H1 (cell line): ENCODE data around the gene MIEF2. TPM values are rescaled to one million over a fixed set of nuclear protein-coding genes. Genes with fewer than 3 reads are reported as not detected.

Experiments
- CTCF ChIA-PET: fragments of 300-600 bp; sonication (Branson Sonifier 250); formaldehyde crosslinking; loops from one replicate; lab custom pipeline; 2021; ENCODE audit not compliant: partially characterized antibody; lab: Charles Lee
- POLR2A ChIA-PET: fragments of 300-600 bp; sonication (Branson Sonifier 250); formaldehyde crosslinking; loops from one replicate; lab custom pipeline; 2021; ENCODE audit warnings: inconsistent platforms; ENCODE audit not compliant: partially characterized antibody; lab: Charles Lee
- DNase-seq, 2 experiments: peaks; one replicate each; pipeline versions ENCODE4 v3.0.0 to v3.0.0-alpha.2; 2010 to 2022; ENCODE audit warnings: low spot score in 2 of 2, low read depth in 1 of 2, mixed read lengths in 1 of 2
- FAIRE-seq: peaks from 2 replicates; lab custom pipeline; 2011; peaks lifted over from hg19 to GRCh38; lab: Jason Lieb, UNC
- H2AFZ ChIP-seq: 2 replicates; pipeline ENCODE4 v1.8.1; 2012; ENCODE audit warnings: low read length, inconsistent platforms
- H2AK5ac ChIP-seq: 2 replicates; pipeline ENCODE4 v1.6.1; 2013; ENCODE audit warnings: low read depth, low read length
- H2BK120ac ChIP-seq: replicated peaks from 2 replicates; pipeline ENCODE3; 2013; ENCODE audit warnings: low read depth, low read length, inconsistent platforms
- H2BK12ac ChIP-seq: 2 replicates; pipeline ENCODE4 v1.6.1; 2013; ENCODE audit warnings: low read depth, low read length
- H2BK15ac ChIP-seq: 2 replicates; pipeline ENCODE4 v1.6.1; 2013; ENCODE audit warnings: low read length
- H2BK20ac ChIP-seq: 2 replicates; pipeline ENCODE4 v1.6.1; 2013; ENCODE audit warnings: low read length
- H2BK5ac ChIP-seq: 2 replicates; pipeline ENCODE4 v1.6.1; 2013; ENCODE audit warnings: low read depth, low read length
- H3K14ac ChIP-seq: 2 replicates; pipeline ENCODE4 v1.6.1; 2013; ENCODE audit warnings: inconsistent platforms; ENCODE audit not compliant: insufficient read length
- H3K18ac ChIP-seq: 2 replicates; pipeline ENCODE4 v1.6.1; 2013; ENCODE audit warnings: low read length; ENCODE audit errors: extremely low read depth
- H3K23ac ChIP-seq: 2 replicates; pipeline ENCODE4 v1.6.1; 2013; ENCODE audit warnings: inconsistent platforms; ENCODE audit not compliant: insufficient read length
- H3K23me2 ChIP-seq: 2 replicates; pipeline ENCODE4 v1.6.1; 2013; ENCODE audit warnings: low read depth, low read length
- H3K27ac ChIP-seq: 2 replicates; pipeline ENCODE4 v1.6.1; 2011; ENCODE audit warnings: low read depth, low read length, inconsistent platforms
- H3K27me3 ChIP-seq, 4 experiments: replicated peaks in 1 of 4; 1 replicate in 1 of 4; 2 replicates in 3 of 4; pipeline versions ENCODE4 v1.6.1 to v1.8.1; 2011 to 2013; ENCODE audit warnings: low read length in 3 of 4, mild to moderate bottlenecking in 3 of 4, inconsistent platforms in 2 of 4, mixed read lengths in 2 of 4, moderate library complexity in 1 of 4; ENCODE audit not compliant: control insufficient read depth in 3 of 4, insufficient read depth in 3 of 4; ENCODE audit errors: extremely low read depth in 1 of 4
- H3K36me3 ChIP-seq, 4 experiments: 2 replicates each; pipeline versions ENCODE4 v1.6.1 to v1.8.1; 2011 to 2013; ENCODE audit warnings: mild to moderate bottlenecking in 4 of 4, low read length in 3 of 4, moderate library complexity in 2 of 4, control low read depth in 1 of 4, inconsistent platforms in 1 of 4; ENCODE audit not compliant: insufficient read depth in 4 of 4, control insufficient read depth in 2 of 4
- H3K4ac ChIP-seq: replicated peaks from 2 replicates; pipeline ENCODE3; 2013; ENCODE audit warnings: low read length, low read depth, mixed read lengths, inconsistent platforms; ENCODE audit not compliant: insufficient read length
- H3K4me1 ChIP-seq, 4 experiments: replicated peaks in 1 of 4; 1 replicate in 1 of 4; 2 replicates in 3 of 4; pipeline versions ENCODE4 v1.6.1 to v1.8.1; 2011 to 2013; ENCODE audit warnings: low read length in 3 of 4, inconsistent platforms in 2 of 4, mixed read lengths in 1 of 4; ENCODE audit not compliant: insufficient read depth in 4 of 4, control insufficient read depth in 3 of 4
- H3K4me2 ChIP-seq, 2 experiments: 2 replicates each; pipeline versions ENCODE4 v1.6.1 to v1.8.1; 2011 to 2013; ENCODE audit warnings: low read depth in 2 of 2, low read length in 2 of 2, control low read depth in 1 of 2, inconsistent platforms in 1 of 2, mild to moderate bottlenecking in 1 of 2; ENCODE audit not compliant: insufficient read depth in 1 of 2
- H3K4me3 ChIP-seq, 4 experiments: fragments of 200-600, 300-600 bp in 1 of 4; sonication (generic), shearing (Covaris generic), sonication (Bioruptor Twin) in 1 of 4; 2 replicates each; pipeline versions ENCODE4 v1.5.1 to v1.8.1; 2011 to 2016; ENCODE audit warnings: low read length in 4 of 4, low read depth in 3 of 4, control low read depth in 2 of 4, inconsistent platforms in 2 of 4, mild to moderate bottlenecking in 2 of 4, mixed read lengths in 1 of 4, moderate library complexity in 1 of 4; ENCODE audit not compliant: insufficient read depth in 2 of 4; ENCODE audit errors: extremely low read depth in 1 of 4
- H3K56ac ChIP-seq: replicated peaks from 2 replicates; pipeline ENCODE3; 2013; ENCODE audit warnings: low read depth, mild to moderate bottlenecking, mixed read lengths, low read length, inconsistent platforms; ENCODE audit not compliant: insufficient read length
- H3K79me1 ChIP-seq: 2 replicates; pipeline ENCODE4 v1.6.1; 2013; ENCODE audit warnings: low read depth, low read length, control low read depth
- H3K79me2 ChIP-seq, 2 experiments: 2 replicates each; pipeline versions ENCODE4 v1.6.1 to v1.8.1; 2012 to 2013; ENCODE audit warnings: low read length in 2 of 2, mild to moderate bottlenecking in 2 of 2, inconsistent platforms in 1 of 2; ENCODE audit not compliant: insufficient read depth in 2 of 2, control insufficient read depth in 1 of 2
- H3K9ac ChIP-seq, 4 experiments: replicated peaks in 1 of 4; 1 replicate in 1 of 4; 2 replicates in 3 of 4; pipeline versions ENCODE4 v1.6.1 to v1.8.1; 2011 to 2013; ENCODE audit warnings: low read depth in 3 of 4, low read length in 3 of 4, control low read depth in 2 of 4, mild to moderate bottlenecking in 2 of 4, moderate library complexity in 2 of 4, inconsistent platforms in 1 of 4; ENCODE audit errors: extremely low read depth in 1 of 4
- H3K9me3 ChIP-seq, 2 experiments: 2 replicates each; pipeline versions ENCODE4 v1.6.1 to v1.8.1; 2012 to 2013; ENCODE audit warnings: mild to moderate bottlenecking in 2 of 2, moderate library complexity in 2 of 2, control low read depth in 1 of 2, inconsistent platforms in 1 of 2, low read depth in 1 of 2, low read length in 1 of 2, mixed read lengths in 1 of 2; ENCODE audit not compliant: insufficient read depth in 2 of 2
- H4K20me1 ChIP-seq, 2 experiments: replicated peaks in 1 of 2; 2 replicates each; pipeline versions ENCODE3 to v1.8.1; 2011 to 2013; ENCODE audit warnings: inconsistent platforms in 2 of 2, low read length in 2 of 2, mild to moderate bottlenecking in 1 of 2; ENCODE audit not compliant: insufficient read depth in 2 of 2, control insufficient read depth in 1 of 2
- H4K5ac ChIP-seq: 2 replicates; pipeline ENCODE4 v1.6.1; 2013; ENCODE audit warnings: low read length, low read depth, mixed read lengths, inconsistent platforms; ENCODE audit not compliant: insufficient read length
- H4K8ac ChIP-seq: 2 replicates; pipeline ENCODE4 v1.8.0; 2013; ENCODE audit warnings: mild to moderate bottlenecking, moderate library complexity, low read length, inconsistent platforms; ENCODE audit not compliant: insufficient read depth; ENCODE audit errors: extremely low read depth
- H4K91ac ChIP-seq: replicated peaks from 2 replicates; pipeline ENCODE3; 2013; ENCODE audit warnings: low read length, mixed read lengths, inconsistent platforms; ENCODE audit not compliant: insufficient read length
- ASH2L ChIP-seq: fragments of 200-600, 300-600 bp; sonication (generic); IDR thresholded peaks from one replicate; pipeline ENCODE4 v1.7.1; 2017; ENCODE audit warnings: low read length
- ATF2 ChIP-seq: IDR thresholded peaks from 2 replicates; pipeline ENCODE4 v1.6.1; 2012; ENCODE audit warnings: low read length, inconsistent platforms
- CHD2 ChIP-seq: IDR thresholded peaks from 2 replicates; pipeline ENCODE4 v1.6.1; 2012; ENCODE audit warnings: low read length, improper control_type of control experiment
- CTBP2 ChIP-seq: IDR thresholded peaks from 2 replicates; pipeline ENCODE4 v1.7.0; 2011; ENCODE audit warnings: borderline replicate concordance, mild to moderate bottlenecking, moderate library complexity, mixed read lengths, low read length; ENCODE audit not compliant: insufficient read depth, insufficient read length
- HDAC2 ChIP-seq, 2 experiments: fragments of 300-600 bp in 1 of 2; sonication (generic) in 1 of 2; IDR thresholded peaks; 2 replicates each; pipeline ENCODE4 v1.6.1; 2011 to 2012; ENCODE audit warnings: low read depth in 2 of 2, low read length in 2 of 2, mild to moderate bottlenecking in 2 of 2, moderate library complexity in 2 of 2, borderline replicate concordance in 1 of 2, inconsistent platforms in 1 of 2
- JUND ChIP-seq: IDR thresholded peaks from 2 replicates; pipeline ENCODE4 v1.6.1; 2011; ENCODE audit warnings: mild to moderate bottlenecking, improper control_type of control experiment, low read length
- KDM5A ChIP-seq: fragments of 200-600 bp; IDR thresholded peaks from 2 replicates; pipeline ENCODE4 v1.7.1; 2012; ENCODE audit warnings: mild to moderate bottlenecking, low read length, inconsistent platforms, mixed read lengths
- NANOG ChIP-seq: IDR thresholded peaks from 2 replicates; pipeline ENCODE4 v1.6.1; 2011; ENCODE audit warnings: low read length, low read depth, mild to moderate bottlenecking, inconsistent platforms; ENCODE audit not compliant: insufficient read depth, poor library complexity, severe bottlenecking
- POU5F1 ChIP-seq: IDR thresholded peaks from 2 replicates; pipeline ENCODE4 v1.6.1; 2011; ENCODE audit warnings: low read depth, mild to moderate bottlenecking, low read length, moderate library complexity
- SIX5 ChIP-seq: IDR thresholded peaks from 2 replicates; pipeline ENCODE4 v1.6.1; 2011; ENCODE audit warnings: mild to moderate bottlenecking, low read depth, low read length
- TAF1 ChIP-seq: IDR thresholded peaks from 2 replicates; pipeline ENCODE4 v1.6.1; 2011; ENCODE audit warnings: mild to moderate bottlenecking, low read depth, low read length
- YY1 ChIP-seq: IDR thresholded peaks from 2 replicates; pipeline ENCODE4 v1.6.1; 2011; ENCODE audit warnings: low read depth, mild to moderate bottlenecking, low read length
- WGBS, 2 experiments: shearing (Covaris generic) in 1 of 2; methylation state at CpG; one replicate each; pipeline versions ENCODE4 v1.1.6 to v1.1.7; 2013 to 2015; ENCODE audit warnings: low lambda C conversion rate in 2 of 2, mixed read lengths in 2 of 2, inconsistent platforms in 1 of 2, low coverage in 1 of 2, missing lambda C conversion rate in 1 of 2; ENCODE audit not compliant: insufficient replicate concordance in 2 of 2, insufficient coverage in 1 of 2, insufficient read length in 1 of 2; ENCODE audit errors: extremely low coverage in 1 of 2, missing lambda C conversion rate in 1 of 2; 5-methylcytosine and 5-hydroxymethylcytosine counted together
- polyA plus RNA-seq, 7 experiments: library from polyadenylated mRNA; depleted of rRNA in 3 of 7; stranded (reverse) in 5 of 7; unstranded in 2 of 7; fragments of >200 nt in 5 of 7; fragments of 200-250 nt in 2 of 7; gene quantifications; 1 replicate in 5 of 7; 2 replicates in 1 of 7; 4 replicates in 1 of 7; pipeline versions ENCODE4 v1.2.1 to v1.2.3, GENCODE V29; 2011 to 2013; ENCODE audit warnings: missing spikeins in 2 of 7, mixed read lengths in 2 of 7
- total RNA-seq: library from RNA; stranded (reverse); fragmentation: NEBNext Ultra II Directional; extraction: Animal tissue kit (Norgen Biotek cat#: 25700); gene quantifications from 2 replicates; pipeline ENCODE4 v1.2.1, GENCODE V29; 2021

The MIEF2 gene
- total and polyA plus RNA-seq, 2 of the 8 experiments (the other 6 are each of a cell fraction or from before 2014, with no cell fraction given): 9.9 to 24.9 TPM

- POLR2A ChIA-PET: interaction anchor here (1.2 to 1.9 kb wide), 4 partner anchors 10 to 24 kb away, joined by 3 to 9 read pairs (median 6); partner anchors contain the start of genes LLGL1 and MIEF2
- no peak overlapping the region for H2BK12ac ChIP-seq
- no peak overlapping the region for H3K9ac ChIP-seq
- no peaks in the 10 kb centered on the region for H3K23me2 ChIP-seq
- FAIRE-seq (no peak), DNase-seq (no peak)
- no peak overlapping the region for H3K27ac ChIP-seq
- no peak overlapping the region for H3K18ac ChIP-seq
- H2BK15ac ChIP-seq: no peak overlapping the region
- no peak overlapping the region for H2BK5ac ChIP-seq
- CTCF ChIA-PET: interaction anchor here (1.0 to 1.6 kb wide), 3 partner anchors 17 to 47 kb away, joined by 3 to 4 read pairs (median 4); no protein-coding TSS in a partner anchor
- no peak overlapping the region for H3K4ac ChIP-seq
- no peak overlapping the region for H3K4me3 ChIP-seq
- H4K91ac ChIP-seq: no peak overlapping the region
- H3K14ac ChIP-seq: no peak overlapping the region
- H4K5ac ChIP-seq: no peak overlapping the region
- H3K79me2 ChIP-seq: peaks cover 0 to 10% of the 10 kb centered on the region in 2 experiments; a peak in 1 of 4 replicates
- H2BK120ac ChIP-seq: no peak overlapping the region
- no peak overlapping the region for H2AK5ac ChIP-seq
- peaks cover 5 to 22% of the 10 kb centered on the region in 2 experiments for H4K20me1 ChIP-seq
- H3K4me2 ChIP-seq: no peak overlapping the region
- H2BK20ac ChIP-seq: no peak overlapping the region
- H3K79me1 ChIP-seq: peaks cover 8% of the 10 kb centered on the region
- H3K23ac ChIP-seq: no peak overlapping the region
- H3K27me3 ChIP-seq: peaks cover 0 to 2% (median 0%) of the 10 kb centered on the region in 4 experiments; a peak in 1 of 7 replicates
- H3K36me3 ChIP-seq: peaks cover 29 to 64% (median 46%) of the 10 kb centered on the region in 4 experiments; a peak in 7 of 8 replicates
- WGBS, 2 experiments: 97% methylated on average over 18 of the region's 18 CpGs; no CpG with 5 or more reads in 1 of the 2 experiments
- H2AFZ ChIP-seq: no peak overlapping the region
- no peaks in the 10 kb centered on the region; a peak in 1 of 7 replicates for H3K4me1 ChIP-seq
- no peaks in the 10 kb centered on the region for H3K9me3 ChIP-seq
- no peak overlapping the region for H3K56ac ChIP-seq
- no peak overlapping the region for H4K8ac ChIP-seq
- TF ChIP-seq KDM5A (no peak), JUND (no peak), TAF1 (no peak), SIX5 (no peak), CTBP2 (no peak), NANOG (no peak), ATF2 (no peak), POU5F1 (no peak), CHD2 (no peak), ASH2L (no peak), YY1 (no peak), HDAC2 (IDR thresholded peaks at IDR 0.05; ENCODE audit: borderline replicate concordance in 1 of 2, low read depth in 2 of 2, low read length in 2 of 2) (no peak)
These were observed 24.0 kb upstream of the MIEF2 start for GRCh38 chr17:18236494-18236893.
